ENCODE results near the gene MARCHF3. TPM values are rescaled to one million over a fixed set of nuclear protein-coding genes. Genes with fewer than 3 reads are reported as not detected.
A peak's percentile ranks its signal among the peaks of the same experiment; 100 is the strongest.

The MARCHF3 gene
- total RNA-seq, 1 donor from 2014 or later = 35.7 TPM

GRCh38 chr5:127014573-127014972 lies 15.8 kb downstream of the MARCHF3 start:
- no peaks in the 10 kb centered on the region for H3K9me3 ChIP-seq (replicated peaks)
- no peak for TF ChIP-seq CTCF (IDR thresholded peaks at IDR 0.05; ENCODE audit: borderline replicate concordance)
- H3K4me3 ChIP-seq = no peak overlapping the region
- H3K27me3 ChIP-seq (ENCODE audit: low read depth) = no peaks in the 10 kb centered on the region
- peaks cover 48% of the 10 kb centered on the region for H3K4me1 ChIP-seq
- DNase-seq = no peak
- intact Hi-C loops (cut with micrococcal nuclease) = no loop called here
- no peaks in the 10 kb centered on the region for H3K36me3 ChIP-seq
- no peak overlapping the region for H3K27ac ChIP-seq (replicated peaks)

- no peak for TF ChIP-seq CTCF (IDR thresholded peaks at IDR 0.05; ENCODE audit: borderline replicate concordance)
- Histone ChIP-seq H3K4me1 (peaks cover 59% of the 10 kb centered on the region), H3K27ac (replicated peaks) (peak overlapping the region; percentile 68), H3K4me3 (no peak overlapping the region), H3K9me3 (replicated peaks) (no peaks in the 10 kb centered on the region), H3K36me3 (no peaks in the 10 kb centered on the region), H3K27me3 (ENCODE audit: low read depth) (no peaks in the 10 kb centered on the region)
- DNase-seq = no peak
- intact Hi-C loops (cut with micrococcal nuclease) = no loop called here
Observed at GRCh38 chr5:127013407-127013806, 17.0 kb downstream of the MARCHF3 start.

- no peak for DNase-seq
- no peaks in the 10 kb centered on the region for H3K27me3 ChIP-seq (ENCODE audit: low read depth)
- peak overlapping the region; percentile 68 for H3K27ac ChIP-seq (replicated peaks)
- intact Hi-C loops (cut with micrococcal nuclease) = no loop called here
- H3K4me1 ChIP-seq = peaks cover 64% of the 10 kb centered on the region
- no peak overlapping the region for H3K4me3 ChIP-seq
- H3K36me3 ChIP-seq = no peaks in the 10 kb centered on the region
- no peak for TF ChIP-seq CTCF (IDR thresholded peaks at IDR 0.05; ENCODE audit: borderline replicate concordance)
- no peaks in the 10 kb centered on the region for H3K9me3 ChIP-seq (replicated peaks)
Observed at GRCh38 chr5:127012916-127013315, 17.4 kb downstream of the MARCHF3 start.

GRCh38 chr5:127011961-127012644 lies 18.3 kb downstream of the MARCHF3 start:
- no peak for TF ChIP-seq CTCF (IDR thresholded peaks at IDR 0.05; ENCODE audit: borderline replicate concordance)
- Histone ChIP-seq H3K9me3 (replicated peaks) (no peaks in the 10 kb centered on the region), H3K27ac (replicated peaks) (peak overlapping the region; percentile 68), H3K4me1 (peaks cover 70% of the 10 kb centered on the region), H3K27me3 (ENCODE audit: low read depth) (no peaks in the 10 kb centered on the region), H3K4me3 (no peak overlapping the region), H3K36me3 (no peaks in the 10 kb centered on the region)
- no peak for DNase-seq
- intact Hi-C loops (cut with micrococcal nuclease) = no loop called here

- no peak overlapping the region for H3K4me3 ChIP-seq
- no peak for TF ChIP-seq CTCF (IDR thresholded peaks at IDR 0.05; ENCODE audit: borderline replicate concordance)
- H3K27me3 ChIP-seq (ENCODE audit: low read depth) = no peaks in the 10 kb centered on the region
- no peaks in the 10 kb centered on the region for H3K9me3 ChIP-seq (replicated peaks)
- intact Hi-C loops (cut with micrococcal nuclease) = no loop called here
- H3K4me1 ChIP-seq = peaks cover 79% of the 10 kb centered on the region
- H3K27ac ChIP-seq (replicated peaks) = peak overlapping the region; percentile 68
- no peaks in the 10 kb centered on the region for H3K36me3 ChIP-seq
- no peak for DNase-seq
Observed at GRCh38 chr5:127011153-127011552, 19.2 kb downstream of the MARCHF3 start.
